Measurements from ENCODE around the gene LRIT2. TPM values are rescaled to one million over a fixed set of nuclear protein-coding genes. Genes with fewer than 3 reads are reported as not detected.
A peak's percentile ranks its signal among the peaks of the same experiment; 100 is the strongest.

LRIT2 gene
- not detected for polyA plus RNA-seq (2013, experiment 1 of 2)
- polyA plus RNA-seq (2013, experiment 2 of 2) = not detected

- H2BK12ac ChIP-seq (ENCODE audit: low read length in 2 of 2) = no peak within 1 kb of the TSS
- no peak within 1 kb of the TSS for H3K9ac ChIP-seq (ENCODE audit: low read length)
- H3K27me3 ChIP-seq (ENCODE audit: control insufficient read depth in 1 of 2, insufficient read depth in 1 of 2, low read length in 2 of 2) = peaks cover 3 to 7% of the 10 kb centered on the region in 2 experiments
- no peaks in the 10 kb centered on the region for H3K4me1 ChIP-seq (ENCODE audit: control insufficient read depth, insufficient read depth, low read depth, low read length)
- no peaks in the 10 kb centered on the region for H3K9me3 ChIP-seq (ENCODE audit: control insufficient read depth, low read length)
- H3K23ac ChIP-seq (ENCODE audit: low read length in 2 of 2) = no peak within 1 kb of the TSS
- H2BK15ac ChIP-seq (ENCODE audit: low read depth, poor library complexity, severe bottlenecking) = no peak within 1 kb of the TSS
- WGBS = 62% methylated on average over 5 of the region's 6 CpGs
- no peaks in the 10 kb centered on the region for H3K79me1 ChIP-seq (replicated peaks; ENCODE audit: low read length, poor library complexity, severe bottlenecking)
- H3K4ac ChIP-seq (ENCODE audit: low read depth in 1 of 2, low read length in 2 of 2) = no peak within 1 kb of the TSS
- H4K8ac ChIP-seq (ENCODE audit: low read length) = no peak within 1 kb of the TSS
- H2BK5ac ChIP-seq (ENCODE audit: low read depth, low read length, poor library complexity, severe bottlenecking) = no peak within 1 kb of the TSS
- H2AK5ac ChIP-seq (ENCODE audit: low read length, severe bottlenecking) = no peak within 1 kb of the TSS
- no peak within 1 kb of the TSS for H3K27ac ChIP-seq (ENCODE audit: low read length, poor library complexity, severe bottlenecking)
- H3K4me3 ChIP-seq (ENCODE audit: insufficient read depth in 1 of 2, low read depth in 1 of 2, low read length in 2 of 2) = no peak within 1 kb of the TSS
- H3K18ac ChIP-seq (ENCODE audit: low read depth in 1 of 2, low read length in 2 of 2) = no peak within 1 kb of the TSS
- no peak within 1 kb of the TSS for H2BK120ac ChIP-seq (ENCODE audit: low read depth, low read length)
- H3K36me3 ChIP-seq (ENCODE audit: control insufficient read depth in 1 of 2, insufficient read depth in 2 of 2, low read depth in 1 of 2, low read length in 2 of 2) = no peaks in the 10 kb centered on the region
- no peak within 1 kb of the TSS for H3K4me2 ChIP-seq (ENCODE audit: low read length, poor library complexity, severe bottlenecking)
- H2AFZ ChIP-seq (ENCODE audit: low read depth, low read length) = no peak within 1 kb of the TSS
- DNase-seq = no peak
- H4K91ac ChIP-seq (ENCODE audit: low read length) = no peak within 1 kb of the TSS
- H3K14ac ChIP-seq (ENCODE audit: low read length in 2 of 2) = no peak within 1 kb of the TSS
These were observed at the start of gene LRIT2 for GRCh38 chr10:84225427-84226173. TSS of gene LRIT2 (minus strand) at chr10:84225544. CDS start at chr10:84225520, 24 bp downstream.

- Histone ChIP-seq H2BK120ac (ENCODE audit: low read depth, low read length) (no peak overlapping the region), H3K23ac (ENCODE audit: low read length in 2 of 2) (no peak overlapping the region), H3K79me1 (replicated peaks; ENCODE audit: low read length, poor library complexity, severe bottlenecking) (no peaks in the 10 kb centered on the region), H4K8ac (ENCODE audit: low read length) (no peak overlapping the region), H3K36me3 (ENCODE audit: control insufficient read depth in 1 of 2, insufficient read depth in 2 of 2, low read depth in 1 of 2, low read length in 2 of 2) (no peaks in the 10 kb centered on the region), H3K9ac (ENCODE audit: low read length) (no peak overlapping the region), H3K9me3 (ENCODE audit: control insufficient read depth, low read length) (no peaks in the 10 kb centered on the region), H3K4me2 (ENCODE audit: low read length, poor library complexity, severe bottlenecking) (no peak overlapping the region), H2AK5ac (ENCODE audit: low read length, severe bottlenecking) (no peak overlapping the region), H3K4me3 (ENCODE audit: insufficient read depth in 1 of 2, low read depth in 1 of 2, low read length in 2 of 2) (no peak overlapping the region), H3K14ac (ENCODE audit: low read length in 2 of 2) (no peak overlapping the region), H3K27ac (ENCODE audit: low read length, poor library complexity, severe bottlenecking) (no peak overlapping the region), H3K18ac (ENCODE audit: low read depth in 1 of 2, low read length in 2 of 2) (no peak overlapping the region), H3K4ac (ENCODE audit: low read depth in 1 of 2, low read length in 2 of 2) (no peak overlapping the region), H2BK5ac (ENCODE audit: low read depth, low read length, poor library complexity, severe bottlenecking) (no peak overlapping the region), H2BK15ac (ENCODE audit: low read depth, poor library complexity, severe bottlenecking) (no peak overlapping the region), H2BK12ac (ENCODE audit: low read length in 2 of 2) (no peak overlapping the region), H2AFZ (ENCODE audit: low read depth, low read length) (no peak overlapping the region), H4K91ac (ENCODE audit: low read length) (no peak overlapping the region), H3K27me3 (ENCODE audit: control insufficient read depth in 1 of 2, insufficient read depth in 1 of 2, low read length in 2 of 2) (peaks cover 11 to 16% of the 10 kb centered on the region in 2 experiments), H3K4me1 (ENCODE audit: control insufficient read depth, insufficient read depth, low read depth, low read length) (no peaks in the 10 kb centered on the region)
- WGBS = no CpG with 5 or more reads among the region's 1 CpG
- DNase-seq = no peak
These were observed 45.4 kb upstream of the LRIT2 start for GRCh38 chr10:84270708-84271107.

GRCh38 chr10:84269773-84270172 is 44.4 kb upstream of the LRIT2 start:
- Histone ChIP-seq H2BK15ac (ENCODE audit: low read depth, poor library complexity, severe bottlenecking) (no peak overlapping the region), H3K36me3 (ENCODE audit: control insufficient read depth in 1 of 2, insufficient read depth in 2 of 2, low read depth in 1 of 2, low read length in 2 of 2) (no peaks in the 10 kb centered on the region), H2AK5ac (ENCODE audit: low read length, severe bottlenecking) (no peak overlapping the region), H3K23ac (ENCODE audit: low read length in 2 of 2) (no peak overlapping the region), H2AFZ (ENCODE audit: low read depth, low read length) (no peak overlapping the region), H3K27ac (ENCODE audit: low read length, poor library complexity, severe bottlenecking) (no peak overlapping the region), H3K9me3 (ENCODE audit: control insufficient read depth, low read length) (no peaks in the 10 kb centered on the region), H4K8ac (ENCODE audit: low read length) (no peak overlapping the region), H3K27me3 (ENCODE audit: control insufficient read depth in 1 of 2, insufficient read depth in 1 of 2, low read length in 2 of 2) (peaks cover 11 to 16% of the 10 kb centered on the region in 2 experiments), H3K9ac (ENCODE audit: low read length) (no peak overlapping the region), H4K91ac (ENCODE audit: low read length) (no peak overlapping the region), H3K18ac (ENCODE audit: low read depth in 1 of 2, low read length in 2 of 2) (no peak overlapping the region), H3K4me3 (ENCODE audit: insufficient read depth in 1 of 2, low read depth in 1 of 2, low read length in 2 of 2) (no peak overlapping the region), H2BK120ac (ENCODE audit: low read depth, low read length) (no peak overlapping the region), H3K79me1 (replicated peaks; ENCODE audit: low read length, poor library complexity, severe bottlenecking) (no peaks in the 10 kb centered on the region), H3K14ac (ENCODE audit: low read length in 2 of 2) (no peak overlapping the region), H3K4me2 (ENCODE audit: low read length, poor library complexity, severe bottlenecking) (no peak overlapping the region), H2BK5ac (ENCODE audit: low read depth, low read length, poor library complexity, severe bottlenecking) (no peak overlapping the region), H3K4ac (ENCODE audit: low read depth in 1 of 2, low read length in 2 of 2) (no peak overlapping the region), H3K4me1 (ENCODE audit: control insufficient read depth, insufficient read depth, low read depth, low read length) (no peaks in the 10 kb centered on the region), H2BK12ac (ENCODE audit: low read length in 2 of 2) (no peak overlapping the region)
- DNase-seq = peak; percentile 35
- 55% methylated on average over 2 of the region's 2 CpGs for WGBS

- Histone ChIP-seq H3K18ac (ENCODE audit: low read depth in 1 of 2, low read length in 2 of 2) (no peak overlapping the region), H3K4me1 (ENCODE audit: control insufficient read depth, insufficient read depth, low read depth, low read length) (peaks cover 2% of the 10 kb centered on the region), H3K4ac (ENCODE audit: low read depth in 1 of 2, low read length in 2 of 2) (no peak overlapping the region), H2BK12ac (ENCODE audit: low read length in 2 of 2) (no peak overlapping the region), H3K9ac (ENCODE audit: low read length) (peak overlapping the region; percentile 15), H3K9me3 (ENCODE audit: control insufficient read depth, low read length) (no peaks in the 10 kb centered on the region), H2AFZ (ENCODE audit: low read depth, low read length) (no peak overlapping the region), H3K79me1 (replicated peaks; ENCODE audit: low read length, poor library complexity, severe bottlenecking) (no peaks in the 10 kb centered on the region), H4K8ac (ENCODE audit: low read length) (no peak overlapping the region), H2BK15ac (ENCODE audit: low read depth, poor library complexity, severe bottlenecking) (no peak overlapping the region), H4K91ac (ENCODE audit: low read length) (no peak overlapping the region), H3K36me3 (ENCODE audit: control insufficient read depth in 1 of 2, insufficient read depth in 2 of 2, low read depth in 1 of 2, low read length in 2 of 2) (no peaks in the 10 kb centered on the region), H3K4me3 (ENCODE audit: insufficient read depth in 1 of 2, low read depth in 1 of 2, low read length in 2 of 2) (no peak overlapping the region), H3K14ac (ENCODE audit: low read length in 2 of 2) (no peak overlapping the region), H2BK5ac (ENCODE audit: low read depth, low read length, poor library complexity, severe bottlenecking) (no peak overlapping the region), H3K4me2 (ENCODE audit: low read length, poor library complexity, severe bottlenecking) (no peak overlapping the region), H2AK5ac (ENCODE audit: low read length, severe bottlenecking) (no peak overlapping the region), H3K27me3 (ENCODE audit: control insufficient read depth in 1 of 2, insufficient read depth in 1 of 2, low read length in 2 of 2) (peaks cover 11 to 17% of the 10 kb centered on the region in 2 experiments), H2BK120ac (ENCODE audit: low read depth, low read length) (no peak overlapping the region), H3K27ac (ENCODE audit: low read length, poor library complexity, severe bottlenecking) (no peak overlapping the region), H3K23ac (ENCODE audit: low read length in 2 of 2) (no peak overlapping the region)
- no peak for DNase-seq
- WGBS = no CpG with 5 or more reads among the region's 1 CpG
These were observed 43.8 kb upstream of the LRIT2 start for GRCh38 chr10:84269162-84269561.

Measured in mesenchymal stem cell (in vitro differentiated cells and primary cell).